DOHH2 (cell line): ENCODE results near the gene TRIM10.

Experiments used
- EZH2phosphoT487 ChIP-seq: fragments of 200-600 bp; sonication (generic); IDR thresholded peaks from 2 replicates; pipeline ENCODE4 v1.6.1; 2017; ENCODE audit warnings: borderline replicate concordance, mild to moderate bottlenecking, antibody characterized with exemption, low read length, moderate library complexity, mixed read lengths
- TF ChIP-seq, protein P1 (sequence below): fragments of 200-600 bp; sonication (generic); IDR thresholded peaks from one replicate; pipeline ENCODE4 v1.5.1; 2014; ENCODE audit warnings: antibody characterized with exemption, mild to moderate bottlenecking, low read depth, low read length; ENCODE audit not compliant: poor library complexity, severe bottlenecking

DNA sequence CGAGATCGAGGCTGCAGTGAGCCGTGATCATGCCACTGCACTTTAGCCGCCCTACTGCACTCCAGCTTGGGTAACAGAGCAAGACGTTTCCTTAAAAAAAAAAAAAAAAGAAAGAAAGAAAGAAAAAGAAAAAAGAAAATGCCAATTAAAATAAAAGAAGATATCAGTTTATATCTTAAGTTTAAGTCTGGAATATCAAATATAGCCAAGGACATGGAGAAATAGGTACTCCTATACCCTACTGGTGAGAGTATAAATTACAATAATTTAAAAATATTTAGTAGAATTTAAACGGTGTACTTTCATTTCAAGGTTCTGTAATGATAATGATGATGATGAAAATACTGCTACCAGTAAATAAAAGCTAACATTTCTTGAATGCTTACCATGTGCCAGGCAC is 44.3 kb downstream of the TRIM10 start:
- TF ChIP-seq, protein P1, sequence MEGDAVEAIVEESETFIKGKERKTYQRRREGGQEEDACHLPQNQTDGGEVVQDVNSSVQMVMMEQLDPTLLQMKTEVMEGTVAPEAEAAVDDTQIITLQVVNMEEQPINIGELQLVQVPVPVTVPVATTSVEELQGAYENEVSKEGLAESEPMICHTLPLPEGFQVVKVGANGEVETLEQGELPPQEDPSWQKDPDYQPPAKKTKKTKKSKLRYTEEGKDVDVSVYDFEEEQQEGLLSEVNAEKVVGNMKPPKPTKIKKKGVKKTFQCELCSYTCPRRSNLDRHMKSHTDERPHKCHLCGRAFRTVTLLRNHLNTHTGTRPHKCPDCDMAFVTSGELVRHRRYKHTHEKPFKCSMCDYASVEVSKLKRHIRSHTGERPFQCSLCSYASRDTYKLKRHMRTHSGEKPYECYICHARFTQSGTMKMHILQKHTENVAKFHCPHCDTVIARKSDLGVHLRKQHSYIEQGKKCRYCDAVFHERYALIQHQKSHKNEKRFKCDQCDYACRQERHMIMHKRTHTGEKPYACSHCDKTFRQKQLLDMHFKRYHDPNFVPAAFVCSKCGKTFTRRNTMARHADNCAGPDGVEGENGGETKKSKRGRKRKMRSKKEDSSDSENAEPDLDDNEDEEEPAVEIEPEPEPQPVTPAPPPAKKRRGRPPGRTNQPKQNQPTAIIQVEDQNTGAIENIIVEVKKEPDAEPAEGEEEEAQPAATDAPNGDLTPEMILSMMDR = no peak
- no peak for TF ChIP-seq EZH2phosphoT487
